PC-3 (cell line): ENCODE data around the gene TRIM5.

Experiments used
- EZH2 ChIP-seq: fragments of 300-600 bp; sonication (generic); IDR thresholded peaks from one replicate; pipeline ENCODE4 v1.6.1; 2017; ENCODE audit warnings: antibody characterized with exemption, mild to moderate bottlenecking, low read length; ENCODE audit not compliant: unreplicated experiment
- TF ChIP-seq, protein P1 (sequence below): fragments of 300-600 bp; sonication (generic); conservative IDR thresholded peaks from 2 replicates; pipeline ENCODE4 v1.5.1; 2017; ENCODE audit warnings: antibody characterized with exemption, low read depth, mild to moderate bottlenecking, low read length

- TF ChIP-seq, protein P1, sequence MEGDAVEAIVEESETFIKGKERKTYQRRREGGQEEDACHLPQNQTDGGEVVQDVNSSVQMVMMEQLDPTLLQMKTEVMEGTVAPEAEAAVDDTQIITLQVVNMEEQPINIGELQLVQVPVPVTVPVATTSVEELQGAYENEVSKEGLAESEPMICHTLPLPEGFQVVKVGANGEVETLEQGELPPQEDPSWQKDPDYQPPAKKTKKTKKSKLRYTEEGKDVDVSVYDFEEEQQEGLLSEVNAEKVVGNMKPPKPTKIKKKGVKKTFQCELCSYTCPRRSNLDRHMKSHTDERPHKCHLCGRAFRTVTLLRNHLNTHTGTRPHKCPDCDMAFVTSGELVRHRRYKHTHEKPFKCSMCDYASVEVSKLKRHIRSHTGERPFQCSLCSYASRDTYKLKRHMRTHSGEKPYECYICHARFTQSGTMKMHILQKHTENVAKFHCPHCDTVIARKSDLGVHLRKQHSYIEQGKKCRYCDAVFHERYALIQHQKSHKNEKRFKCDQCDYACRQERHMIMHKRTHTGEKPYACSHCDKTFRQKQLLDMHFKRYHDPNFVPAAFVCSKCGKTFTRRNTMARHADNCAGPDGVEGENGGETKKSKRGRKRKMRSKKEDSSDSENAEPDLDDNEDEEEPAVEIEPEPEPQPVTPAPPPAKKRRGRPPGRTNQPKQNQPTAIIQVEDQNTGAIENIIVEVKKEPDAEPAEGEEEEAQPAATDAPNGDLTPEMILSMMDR: peak; percentile 69
- TF ChIP-seq EZH2: no peak
These were observed at the start of gene TRIM5 for GRCh38 chr11:5684646-5685362.
